HL-60 (cell line): ENCODE measurements around the gene ANKFY1.

Source experiments
- SPI1 ChIP-seq: IDR thresholded peaks from 2 replicates; pipeline ENCODE4 v1.6.1; 2012; ENCODE audit warnings: low read depth, mild to moderate bottlenecking, borderline replicate concordance
- TF ChIP-seq, protein P1 (sequence below): IDR thresholded peaks from one replicate; pipeline ENCODE4 v1.5.1; 2011; ENCODE audit warnings: low read length, control low read depth, inconsistent platforms; ENCODE audit not compliant: insufficient read depth
- TF ChIP-seq, protein P2 (sequence below): IDR thresholded peaks from 2 replicates; pipeline ENCODE4 v1.6.1; 2012; ENCODE audit warnings: low read depth; ENCODE audit not compliant: insufficient replicate concordance

DNA sequence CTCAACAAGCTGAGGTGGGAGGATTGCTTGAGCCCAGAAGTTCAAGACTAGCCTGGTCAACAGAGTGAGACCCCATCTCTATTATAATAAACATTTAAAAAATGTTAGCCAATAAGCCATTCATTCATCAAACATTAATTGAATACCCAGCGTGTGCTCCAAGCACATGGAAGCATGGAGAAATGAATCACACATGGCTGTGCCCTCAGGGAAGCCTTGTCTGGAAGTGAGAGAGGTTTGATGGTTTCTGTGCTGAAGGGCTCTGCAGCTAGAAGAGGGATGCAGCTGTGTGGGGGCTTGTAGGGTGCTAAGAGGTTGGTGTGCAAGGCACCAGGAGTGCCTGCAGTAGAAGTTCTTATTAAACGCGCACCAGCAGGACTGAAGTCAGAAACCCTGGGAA lies 109.6 kb downstream of the ANKFY1 start:
- no peak for TF ChIP-seq SPI1
- TF ChIP-seq, protein P1, sequence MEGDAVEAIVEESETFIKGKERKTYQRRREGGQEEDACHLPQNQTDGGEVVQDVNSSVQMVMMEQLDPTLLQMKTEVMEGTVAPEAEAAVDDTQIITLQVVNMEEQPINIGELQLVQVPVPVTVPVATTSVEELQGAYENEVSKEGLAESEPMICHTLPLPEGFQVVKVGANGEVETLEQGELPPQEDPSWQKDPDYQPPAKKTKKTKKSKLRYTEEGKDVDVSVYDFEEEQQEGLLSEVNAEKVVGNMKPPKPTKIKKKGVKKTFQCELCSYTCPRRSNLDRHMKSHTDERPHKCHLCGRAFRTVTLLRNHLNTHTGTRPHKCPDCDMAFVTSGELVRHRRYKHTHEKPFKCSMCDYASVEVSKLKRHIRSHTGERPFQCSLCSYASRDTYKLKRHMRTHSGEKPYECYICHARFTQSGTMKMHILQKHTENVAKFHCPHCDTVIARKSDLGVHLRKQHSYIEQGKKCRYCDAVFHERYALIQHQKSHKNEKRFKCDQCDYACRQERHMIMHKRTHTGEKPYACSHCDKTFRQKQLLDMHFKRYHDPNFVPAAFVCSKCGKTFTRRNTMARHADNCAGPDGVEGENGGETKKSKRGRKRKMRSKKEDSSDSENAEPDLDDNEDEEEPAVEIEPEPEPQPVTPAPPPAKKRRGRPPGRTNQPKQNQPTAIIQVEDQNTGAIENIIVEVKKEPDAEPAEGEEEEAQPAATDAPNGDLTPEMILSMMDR: no peak
- TF ChIP-seq, protein P2, sequence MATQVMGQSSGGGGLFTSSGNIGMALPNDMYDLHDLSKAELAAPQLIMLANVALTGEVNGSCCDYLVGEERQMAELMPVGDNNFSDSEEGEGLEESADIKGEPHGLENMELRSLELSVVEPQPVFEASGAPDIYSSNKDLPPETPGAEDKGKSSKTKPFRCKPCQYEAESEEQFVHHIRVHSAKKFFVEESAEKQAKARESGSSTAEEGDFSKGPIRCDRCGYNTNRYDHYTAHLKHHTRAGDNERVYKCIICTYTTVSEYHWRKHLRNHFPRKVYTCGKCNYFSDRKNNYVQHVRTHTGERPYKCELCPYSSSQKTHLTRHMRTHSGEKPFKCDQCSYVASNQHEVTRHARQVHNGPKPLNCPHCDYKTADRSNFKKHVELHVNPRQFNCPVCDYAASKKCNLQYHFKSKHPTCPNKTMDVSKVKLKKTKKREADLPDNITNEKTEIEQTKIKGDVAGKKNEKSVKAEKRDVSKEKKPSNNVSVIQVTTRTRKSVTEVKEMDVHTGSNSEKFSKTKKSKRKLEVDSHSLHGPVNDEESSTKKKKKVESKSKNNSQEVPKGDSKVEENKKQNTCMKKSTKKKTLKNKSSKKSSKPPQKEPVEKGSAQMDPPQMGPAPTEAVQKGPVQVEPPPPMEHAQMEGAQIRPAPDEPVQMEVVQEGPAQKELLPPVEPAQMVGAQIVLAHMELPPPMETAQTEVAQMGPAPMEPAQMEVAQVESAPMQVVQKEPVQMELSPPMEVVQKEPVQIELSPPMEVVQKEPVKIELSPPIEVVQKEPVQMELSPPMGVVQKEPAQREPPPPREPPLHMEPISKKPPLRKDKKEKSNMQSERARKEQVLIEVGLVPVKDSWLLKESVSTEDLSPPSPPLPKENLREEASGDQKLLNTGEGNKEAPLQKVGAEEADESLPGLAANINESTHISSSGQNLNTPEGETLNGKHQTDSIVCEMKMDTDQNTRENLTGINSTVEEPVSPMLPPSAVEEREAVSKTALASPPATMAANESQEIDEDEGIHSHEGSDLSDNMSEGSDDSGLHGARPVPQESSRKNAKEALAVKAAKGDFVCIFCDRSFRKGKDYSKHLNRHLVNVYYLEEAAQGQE: no peak
